ENCODE results near the gene HECTD4.
"Not testable (repeated sequence)": the region's sequence is repeated elsewhere in the genome, so short reads cannot be mapped to it uniquely, and the experiment has no call there.

HECTD4 gene

DNA sequence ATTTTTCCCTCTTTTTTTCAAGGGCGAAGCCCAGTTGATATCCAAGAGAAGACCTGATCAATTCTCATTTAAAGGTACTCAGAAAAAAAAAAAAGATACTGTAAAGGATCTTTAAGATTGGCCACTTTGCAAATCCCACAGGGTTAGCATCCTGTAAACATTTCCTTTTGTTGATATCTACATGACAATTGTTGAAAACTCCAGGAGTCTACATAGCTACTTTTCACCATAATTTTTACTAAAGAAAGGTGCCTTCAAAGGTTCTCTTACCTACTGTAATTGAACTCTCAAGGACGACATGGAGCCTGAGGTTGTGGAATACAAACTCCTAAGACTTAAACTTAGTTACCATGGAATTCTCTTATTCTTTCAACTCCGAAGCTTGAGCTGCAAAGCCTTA, 125.5 kb downstream of the HECTD4 start:
- DNase-seq = no peak

DNA sequence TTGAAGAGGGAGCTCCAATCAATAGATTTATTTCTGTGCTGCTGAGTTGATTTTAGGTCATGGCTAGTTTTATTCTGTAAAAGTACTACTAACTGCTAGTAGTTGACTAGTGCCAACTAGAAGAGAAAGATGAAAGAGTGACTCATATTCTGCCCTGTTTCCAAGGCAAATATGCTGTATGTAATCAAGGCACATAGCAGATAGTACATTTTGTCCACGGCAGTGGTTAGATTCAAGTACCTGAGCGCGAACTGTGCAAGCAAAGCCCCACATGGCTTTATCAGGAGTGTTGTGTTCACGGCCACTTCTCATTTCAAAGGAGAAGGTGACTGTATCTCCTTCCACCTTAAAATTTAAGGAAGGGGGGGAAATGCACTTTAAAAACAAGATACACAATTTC, 130.0 kb downstream of the HECTD4 start:
- no peak for DNase-seq

DNA sequence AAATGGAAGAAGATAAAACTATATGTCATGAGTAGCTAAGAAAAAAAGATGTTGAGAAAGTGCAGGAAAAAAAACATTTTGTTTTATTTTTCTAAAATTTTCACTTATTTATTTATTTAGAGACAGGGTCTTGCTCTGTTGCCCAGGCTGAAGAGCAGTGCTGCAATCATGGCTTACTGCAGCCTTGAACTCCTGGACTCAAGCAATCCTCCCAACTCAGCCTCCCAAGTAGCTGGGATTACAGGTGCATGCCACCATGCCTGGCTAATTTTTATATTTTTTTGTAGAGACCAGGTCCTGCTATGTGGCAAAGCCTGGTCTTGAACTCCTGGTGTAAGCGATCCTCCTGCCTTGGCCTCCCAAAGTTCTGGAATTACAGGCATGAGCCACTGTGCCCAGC, 137.3 kb downstream of the HECTD4 start:
- DNase-seq = not testable (repeated sequence)

GRCh38 chr12:112243255-112244110, 138.7 kb downstream of the HECTD4 start:
- DNase-seq = no peak

- no peak for DNase-seq
Observed at GRCh38 chr12:112241176-112241575, 141.1 kb downstream of the HECTD4 start.

GRCh38 chr12:112239881-112240280, 142.3 kb downstream of the HECTD4 start:
- no peak for DNase-seq

DNA sequence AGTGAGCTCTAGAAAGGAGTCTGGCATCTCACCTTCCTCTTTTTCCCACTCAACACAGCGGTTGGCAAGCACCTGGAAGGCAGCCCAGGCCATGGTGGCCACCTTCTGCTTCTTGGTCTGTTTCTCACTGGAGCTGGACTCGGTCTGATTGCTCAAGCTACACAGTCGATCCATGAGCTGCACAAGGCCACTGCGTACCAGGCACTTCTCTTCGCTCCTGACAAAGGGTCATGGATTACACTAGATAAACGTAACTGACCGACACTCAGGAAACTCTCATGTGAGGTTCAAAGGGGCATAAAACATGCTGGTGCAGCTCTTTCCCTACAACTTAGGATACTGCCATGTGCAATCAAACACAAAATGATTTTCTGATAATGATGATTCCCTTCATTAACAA, 143.2 kb downstream of the HECTD4 start:
- DNase-seq = no peak

DNA sequence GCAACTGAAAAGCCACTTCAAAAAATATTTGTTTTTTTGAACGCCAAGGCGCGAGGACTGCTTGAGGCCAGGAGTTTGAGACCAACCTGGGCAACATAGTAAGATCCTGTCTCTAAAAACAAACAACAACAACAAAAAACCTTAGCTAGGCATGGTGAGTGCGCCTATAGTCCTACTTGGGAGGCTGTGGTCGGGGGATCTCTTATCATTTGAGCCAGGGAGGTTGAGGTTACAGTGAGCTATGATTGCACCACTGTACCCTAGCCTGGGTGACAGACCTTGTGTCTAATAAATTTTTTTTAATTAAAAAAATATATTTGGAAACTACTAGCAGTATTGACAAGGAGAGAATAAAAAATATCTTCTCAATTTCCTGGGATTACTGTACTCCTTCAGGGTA, 143.8 kb downstream of the HECTD4 start:
- DNase-seq = no peak

DNA sequence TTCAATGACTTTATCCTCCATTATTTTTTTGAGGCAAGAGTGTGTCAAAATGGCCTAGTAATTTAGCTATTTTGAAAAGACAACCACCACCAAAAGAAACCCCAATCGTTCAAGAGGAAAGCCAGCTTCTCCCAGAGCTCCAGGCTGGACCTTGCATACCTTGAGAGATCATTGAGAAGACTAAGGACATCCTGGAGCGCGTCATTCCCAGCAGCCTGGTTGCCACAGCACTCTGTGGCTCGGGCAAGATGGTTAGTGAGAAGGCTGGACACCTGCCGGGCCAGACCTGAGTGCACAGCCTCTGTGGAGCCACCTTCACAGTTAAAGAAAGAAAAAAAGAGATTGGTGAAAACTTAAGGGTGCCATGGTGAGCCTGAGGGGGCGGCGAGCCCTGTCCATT, 145.4 kb downstream of the HECTD4 start:
- DNase-seq = no peak

GRCh38 chr12:112236386-112236785, 145.8 kb downstream of the HECTD4 start:
- DNase-seq = no peak

DNA sequence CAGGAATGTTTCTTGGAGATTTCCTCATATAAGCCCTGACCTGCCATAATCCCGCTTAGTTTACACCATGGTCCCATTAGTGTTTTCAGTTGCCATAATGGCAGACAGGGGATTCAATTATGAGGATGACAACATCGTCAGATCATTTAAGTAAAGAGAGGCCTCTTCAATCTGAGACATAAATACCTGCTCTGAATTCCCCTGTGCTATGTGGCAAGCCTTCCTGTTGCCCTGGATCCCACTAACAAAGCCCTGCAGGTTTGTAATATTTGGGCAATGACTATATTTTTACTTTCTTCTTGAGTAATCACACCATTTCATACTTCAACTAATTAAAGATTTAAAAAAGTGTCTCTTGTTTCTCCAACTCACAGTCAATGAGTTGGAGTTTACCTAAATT, 147.9 kb downstream of the HECTD4 start:
- DNase-seq = no peak

- DNase-seq = no peak
Observed at GRCh38 chr12:112233242-112233641, 149.0 kb downstream of the HECTD4 start.

- no peak for DNase-seq
Observed at GRCh38 chr12:112230136-112230535, 152.1 kb downstream of the HECTD4 start.

GRCh38 chr12:112226768-112227167, 155.5 kb downstream of the HECTD4 start:
- DNase-seq = no peak

DNA sequence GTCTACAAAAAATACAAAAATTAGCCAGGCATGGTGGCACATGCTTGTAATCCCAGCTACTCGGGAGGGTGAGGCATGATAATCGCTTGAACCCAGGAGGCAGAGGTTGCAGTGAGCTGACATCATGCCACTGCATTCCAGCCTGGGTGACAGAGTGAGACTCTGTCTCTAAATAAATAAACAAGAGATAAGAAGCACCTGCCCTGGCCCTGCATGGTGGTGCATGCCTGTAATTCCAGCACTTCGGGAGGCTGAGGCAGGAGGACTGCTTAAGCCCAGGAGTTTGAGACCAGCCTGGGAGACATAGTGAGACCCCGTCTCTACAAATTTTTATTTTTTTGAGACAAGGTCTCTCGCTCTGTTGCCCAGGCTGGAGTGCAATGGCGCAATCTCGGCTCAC, 161.6 kb downstream of the HECTD4 start:
- not testable (repeated sequence) for DNase-seq

DNA sequence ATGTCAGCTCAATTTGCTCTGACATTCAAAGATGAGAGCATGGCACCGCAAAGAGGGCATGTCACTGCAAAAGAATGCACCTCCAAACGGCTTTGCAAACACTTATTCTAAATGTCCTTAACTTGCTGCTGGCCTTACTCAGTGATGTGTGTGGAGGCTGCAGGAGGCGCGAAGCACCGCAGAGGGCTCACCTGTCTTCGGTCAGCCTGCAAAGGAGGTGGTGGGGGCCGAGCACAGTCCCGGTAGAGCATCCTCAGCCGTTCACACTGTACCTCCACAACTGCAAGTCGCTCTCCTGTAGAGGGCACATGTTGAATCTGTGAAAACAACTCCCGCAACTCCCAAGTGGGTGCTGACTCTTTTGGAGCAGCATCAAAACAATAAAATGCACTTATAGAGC, 163.0 kb downstream of the HECTD4 start:
- DNase-seq = peak; percentile 5

DNA sequence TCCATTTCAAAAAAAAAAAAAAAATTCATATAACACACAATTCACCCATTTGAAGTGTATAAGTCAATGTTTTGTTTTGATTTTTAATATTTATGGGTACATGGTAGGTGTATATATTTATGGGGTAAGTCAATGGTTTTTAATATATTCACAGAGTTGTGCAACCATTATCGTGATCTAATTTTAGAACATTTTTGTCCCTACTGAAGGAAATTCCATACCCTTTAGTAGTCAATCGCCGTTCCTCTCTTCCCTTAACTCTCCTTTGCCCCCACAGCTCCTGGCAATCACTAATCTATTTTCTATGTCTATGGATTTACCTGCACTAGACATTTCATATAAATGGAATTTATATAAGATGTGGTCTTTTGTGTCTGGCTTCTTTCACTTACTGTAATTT, 164.1 kb downstream of the HECTD4 start:
- DNase-seq = peak; percentile 20

GRCh38 chr12:112217647-112218046, 164.6 kb downstream of the HECTD4 start:
- no peak for DNase-seq

DNA sequence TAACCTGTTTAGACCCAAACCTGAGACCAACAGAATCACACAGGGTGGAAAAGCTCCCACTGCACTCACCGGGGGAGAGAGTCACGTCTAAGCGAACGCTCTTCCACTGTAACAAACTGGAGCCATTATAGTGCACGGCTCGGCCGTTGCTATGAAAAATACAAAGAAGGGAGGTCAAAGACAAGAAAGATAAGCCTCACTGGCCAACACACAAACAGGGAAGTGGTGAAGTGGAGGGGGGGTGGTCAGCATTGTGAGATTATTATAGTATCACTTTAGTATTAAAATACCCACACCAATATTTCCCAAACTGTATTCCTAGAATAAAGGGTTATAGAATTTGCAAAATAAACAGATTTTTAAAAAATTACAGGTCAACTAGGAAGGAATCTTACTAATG, 166.0 kb downstream of the HECTD4 start:
- DNase-seq = no peak

- no peak for DNase-seq
Observed at GRCh38 chr12:112214064-112214463, 168.2 kb downstream of the HECTD4 start.

- DNase-seq = no peak
Observed at GRCh38 chr12:112208301-112208910, 173.8 kb downstream of the HECTD4 start.

DNA sequence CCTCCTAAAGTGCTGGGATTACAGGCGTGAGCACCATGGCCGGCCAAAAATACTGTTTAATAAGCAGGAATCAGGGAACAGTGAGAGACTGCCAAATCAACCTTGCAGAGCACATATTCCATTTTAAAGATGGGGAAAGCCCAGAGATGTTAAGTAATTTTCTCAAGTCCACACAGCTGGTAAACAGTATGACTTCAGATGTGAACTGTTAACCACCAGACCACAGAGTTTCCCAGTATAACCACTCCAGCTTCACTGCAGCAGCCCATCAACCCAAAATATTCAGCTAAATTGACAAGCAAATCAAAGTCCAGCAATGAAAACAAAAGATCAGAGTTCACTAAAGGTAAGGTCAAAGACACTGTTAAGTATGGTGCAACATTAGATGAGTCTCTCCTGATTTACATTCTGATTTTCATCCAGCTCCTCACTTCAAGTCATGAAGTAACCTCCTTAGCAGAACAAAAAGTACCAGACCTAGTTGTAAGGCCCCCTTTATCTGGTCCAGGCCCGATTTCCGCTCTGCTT, 174.8 kb downstream of the HECTD4 start:
- no peak for DNase-seq

- DNase-seq = no peak
Observed at GRCh38 chr12:112206944-112207343, 175.3 kb downstream of the HECTD4 start.

DNA sequence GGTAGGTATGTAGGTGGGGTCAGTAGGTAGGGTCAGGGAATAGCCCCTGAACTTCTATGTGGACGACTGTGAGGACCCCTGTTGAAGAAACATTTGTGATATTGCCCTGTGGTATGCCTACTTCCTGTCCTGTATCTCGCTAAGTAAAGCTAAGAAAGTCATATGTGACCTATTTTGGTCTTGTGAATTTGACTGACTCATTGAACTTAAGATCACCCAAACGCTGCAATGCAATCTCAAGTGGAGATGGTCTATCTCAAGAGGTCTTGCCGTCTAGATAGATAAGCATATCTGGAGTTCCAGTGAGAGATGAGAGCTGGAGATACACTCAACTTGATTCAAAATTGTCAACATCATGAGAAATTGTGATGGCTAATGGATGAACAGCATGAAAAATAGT, 183.1 kb downstream of the HECTD4 start:
- DNase-seq = no peak
